IMR-90 (cell line): ENCODE measurements around the gene EXPH5. TPM values are rescaled to one million over a fixed set of nuclear protein-coding genes. Genes with fewer than 3 reads are reported as not detected.

Source experiments
- ATAC-seq: fragments of 200-7000 bp; cut with Tn5 transposase; 2 replicates; pipeline ENCODE4 v1.9.1; 2020; ENCODE audit warnings: low read depth, mild to moderate bottlenecking, moderate library complexity
- BruUV-seq: library from RNA; stranded (reverse); fragments of 400-500 nt; replicated peaks from 2 replicates; lab custom pipeline; 2021; lab: Mats Ljungman, UMichigan
- CTCF ChIA-PET: fragments of 300-600 bp; formaldehyde crosslinking; extraction: SDS; loops from one replicate; lab custom pipeline; 2021; ENCODE audit warnings: antibody characterized with exemption; lab: Yijun Ruan, JAX
- POLR2A ChIA-PET: fragments of 300-600 bp; sonication (Branson Sonifier 250); formaldehyde crosslinking; loops from one replicate; lab custom pipeline; 2022; ENCODE audit warnings: antibody characterized with exemption; ENCODE audit not compliant: unreplicated experiment; lab: Charles Lee
- DNase-seq: peaks from one replicate; pipeline ENCODE4 v3.0.0; 2013
- H2AFZ ChIP-seq: replicated peaks from 2 replicates; pipeline ENCODE3; 2013; ENCODE audit warnings: low read length, mild to moderate bottlenecking; ENCODE audit not compliant: poor library complexity
- H2AK5ac ChIP-seq: 2 replicates; pipeline ENCODE4 v1.6.1; 2013; ENCODE audit warnings: low read depth, low read length, inconsistent platforms
- H2AK9ac ChIP-seq: replicated peaks from 2 replicates; pipeline ENCODE3; 2013; ENCODE audit warnings: mild to moderate bottlenecking, low read depth, low read length, moderate library complexity; ENCODE audit not compliant: poor library complexity
- H2BK120ac ChIP-seq: 2 replicates; pipeline ENCODE4 v1.6.1; 2013; ENCODE audit warnings: low read depth, low read length, inconsistent platforms
- H2BK15ac ChIP-seq: 3 replicates; pipeline ENCODE4 v1.6.1; 2013; ENCODE audit warnings: low read depth, low read length, inconsistent platforms
- H2BK20ac ChIP-seq: 2 replicates; pipeline ENCODE4 v1.6.1; 2013; ENCODE audit warnings: low read depth, mild to moderate bottlenecking, inconsistent platforms, low read length, moderate library complexity
- H2BK5ac ChIP-seq: 2 replicates; pipeline ENCODE4 v1.6.1; 2013; ENCODE audit warnings: mild to moderate bottlenecking, low read depth, low read length, inconsistent platforms; ENCODE audit not compliant: poor library complexity, severe bottlenecking
- H3K14ac ChIP-seq: replicated peaks from 2 replicates; pipeline ENCODE4 v1.6.1; 2013; ENCODE audit warnings: low read depth, low read length, inconsistent platforms
- H3K18ac ChIP-seq: 2 replicates; pipeline ENCODE4 v1.6.1; 2013; ENCODE audit warnings: low read depth, low read length, control low read depth
- H3K23ac ChIP-seq: 2 replicates; pipeline ENCODE4 v1.6.1; 2013; ENCODE audit warnings: low read depth, low read length, inconsistent platforms
- H3K27ac ChIP-seq: 2 replicates; pipeline ENCODE4 v1.5.1; 2013; ENCODE audit warnings: mild to moderate bottlenecking, control low read depth, low read length; ENCODE audit not compliant: insufficient read depth
- H3K27me3 ChIP-seq: 2 replicates; pipeline ENCODE4 v1.6.1; 2013; ENCODE audit warnings: low read length; ENCODE audit not compliant: control insufficient read depth, insufficient read depth
- H3K36me3 ChIP-seq: 2 replicates; pipeline ENCODE4 v1.6.1; 2013; ENCODE audit warnings: low read length, mixed read lengths; ENCODE audit not compliant: control insufficient read depth, insufficient read depth
- H3K4ac ChIP-seq: 2 replicates; pipeline ENCODE4 v1.6.1; 2013; ENCODE audit warnings: low read depth, low read length, inconsistent platforms
- H3K4me1 ChIP-seq: 2 replicates; pipeline ENCODE4 v1.6.1; 2013; ENCODE audit warnings: low read length, mixed read lengths; ENCODE audit not compliant: control insufficient read depth, insufficient read depth
- H3K4me2 ChIP-seq: 2 replicates; pipeline ENCODE4 v1.6.1; 2013; ENCODE audit warnings: low read depth, mild to moderate bottlenecking, control low read depth, low read length, moderate library complexity
- H3K4me3 ChIP-seq: 2 replicates; pipeline ENCODE4 v1.5.1; 2013; ENCODE audit warnings: low read depth, mild to moderate bottlenecking, control low read depth, low read length, moderate library complexity; ENCODE audit not compliant: insufficient read depth
- H3K56ac ChIP-seq: 2 replicates; pipeline ENCODE4 v1.6.1; 2013; ENCODE audit warnings: low read length, inconsistent platforms; ENCODE audit not compliant: insufficient read depth; ENCODE audit errors: extremely low read depth
- H3K79me1 ChIP-seq, 2 experiments: 2 replicates each; pipeline ENCODE4 v1.6.1; 2013; ENCODE audit warnings: low read length in 2 of 2, inconsistent platforms in 1 of 2, low read depth in 1 of 2
- H3K9ac ChIP-seq: 2 replicates; pipeline ENCODE4 v1.6.1; 2013; ENCODE audit warnings: low read depth, low read length, control low read depth
- H3K9me1 ChIP-seq: 2 replicates; pipeline ENCODE4 v1.6.1; 2013; ENCODE audit warnings: low read length, inconsistent platforms; ENCODE audit not compliant: insufficient read depth
- H3K9me3 ChIP-seq: 2 replicates; pipeline ENCODE4 v1.6.1; 2013; ENCODE audit warnings: low read length; ENCODE audit not compliant: control insufficient read depth, insufficient read depth
- H4K20me1 ChIP-seq: 2 replicates; pipeline ENCODE4 v1.6.1; 2013; ENCODE audit warnings: low read length, inconsistent platforms; ENCODE audit not compliant: insufficient read depth
- H4K5ac ChIP-seq: 2 replicates; pipeline ENCODE4 v1.6.1; 2013; ENCODE audit warnings: mild to moderate bottlenecking, low read depth, low read length, control low read depth
- H4K8ac ChIP-seq, 2 experiments: 2 replicates each; pipeline ENCODE4 v1.6.1; 2013; ENCODE audit warnings: low read depth in 2 of 2, low read length in 2 of 2, control low read depth in 1 of 2, inconsistent platforms in 1 of 2
- H4K91ac ChIP-seq: 2 replicates; pipeline ENCODE4 v1.6.1; 2013; ENCODE audit warnings: low read depth, low read length, inconsistent platforms; ENCODE audit not compliant: insufficient read depth
- FOS ChIP-seq: fragments of 150-350 bp; IDR thresholded peaks from 2 replicates; pipeline ENCODE4 v1.6.1; 2016; ENCODE audit warnings: low read depth, low read length
- MAFK ChIP-seq: IDR thresholded peaks from 2 replicates; pipeline ENCODE4 v1.6.1; 2012; ENCODE audit warnings: low read depth, low read length, improper control_type of control experiment
- MAZ ChIP-seq: IDR thresholded peaks from 2 replicates; pipeline ENCODE4 v1.6.1; 2012; ENCODE audit warnings: low read depth, mild to moderate bottlenecking, low read length, improper control_type of control experiment, moderate library complexity, borderline replicate concordance
- MXI1 ChIP-seq: IDR thresholded peaks from 2 replicates; pipeline ENCODE4 v1.6.1; 2012; ENCODE audit warnings: low read depth, mild to moderate bottlenecking, low read length, moderate library complexity, borderline replicate concordance
- NFE2L2 ChIP-seq: fragments of 150-350 bp; IDR thresholded peaks from 2 replicates; pipeline ENCODE4 v1.6.1; 2016; ENCODE audit warnings: low read depth, mild to moderate bottlenecking, low read length
- POLR2A ChIP-seq: IDR thresholded peaks from 2 replicates; pipeline ENCODE4 v1.6.1; 2012; ENCODE audit warnings: mild to moderate bottlenecking, low read depth, low read length
- RAD21 ChIP-seq: IDR thresholded peaks from 2 replicates; pipeline ENCODE4 v1.6.1; 2012; ENCODE audit warnings: low read length, improper control_type of control experiment
- RCOR1 ChIP-seq: IDR thresholded peaks from 2 replicates; pipeline ENCODE4 v1.6.1; 2012; ENCODE audit warnings: mild to moderate bottlenecking, low read length, improper control_type of control experiment; ENCODE audit not compliant: insufficient replicate concordance
- RFX5 ChIP-seq: IDR thresholded peaks from 2 replicates; pipeline ENCODE4 v1.8.0; 2012; ENCODE audit warnings: low read depth, mild to moderate bottlenecking, low read length, moderate library complexity
- SMC3 ChIP-seq: fragments of 150-350 bp; IDR thresholded peaks from 2 replicates; pipeline ENCODE4 v1.6.1; 2016; ENCODE audit warnings: low read depth, mild to moderate bottlenecking, antibody characterized with exemption, low read length, moderate library complexity
- WGBS, 2 experiments: methylation state at CpG; one replicate each; pipeline versions ENCODE4 v1.1.5 to v1.1.7; 2013; ENCODE audit warnings: missing lambda C conversion rate in 2 of 2; ENCODE audit not compliant: insufficient read length in 1 of 2; ENCODE audit errors: extremely low coverage in 2 of 2; 5-methylcytosine and 5-hydroxymethylcytosine counted together
- dilution Hi-C: fragments of 300-500 bp; cut with HindIII; formaldehyde crosslinking; loops from one replicate; pipeline ENCODE4 v1.14.3; 2018; ENCODE audit warnings: low sequenced_read_pairs; ENCODE audit not compliant: unreplicated experiment
- in situ Hi-C: fragments of 300-500 bp; cut with MboI; formaldehyde crosslinking; loops from 3 replicates; pipeline ENCODE4 v1.14.3; 2019; ENCODE audit warnings: low sequenced_read_pairs, inconsistent platforms, mixed read lengths
- intact Hi-C: fragments of 100-400 bp; cut with micrococcal nuclease; formaldehyde crosslinking; loops from 2 replicates; pipeline ENCODE4 v1.10.0; 2022
- polyA plus RNA-seq, 3 experiments: library from polyadenylated mRNA; depleted of rRNA; stranded (reverse); fragments of >200 nt; gene quantifications; 2 replicates each; pipeline ENCODE4 v1.2.3, GENCODE V29; 2012; ENCODE audit warnings: low replicate concordance in 1 of 3
- total RNA-seq: library from RNA; depleted of rRNA; stranded (reverse); fragments of >200 nt; gene quantifications from 2 replicates; pipeline ENCODE4 v1.2.3, GENCODE V29; 2012
- TF ChIP-seq, protein P1 (sequence below): fragments of 150-350 bp; IDR thresholded peaks from 2 replicates; pipeline ENCODE4 v1.6.1; 2017; ENCODE audit warnings: mild to moderate bottlenecking, antibody characterized with exemption, low read length, low read depth
- TF ChIP-seq, protein P2 (sequence below): conservative IDR thresholded peaks from 2 replicates; pipeline ENCODE4 v1.5.1; 2012; ENCODE audit warnings: mild to moderate bottlenecking, low read depth, low read length, improper control_type of control experiment

Gene EXPH5
- total and polyA plus RNA-seq, 2 of the 4 experiments (the other 2 are of a cell fraction): 0.05 to 0.72 TPM

DNA sequence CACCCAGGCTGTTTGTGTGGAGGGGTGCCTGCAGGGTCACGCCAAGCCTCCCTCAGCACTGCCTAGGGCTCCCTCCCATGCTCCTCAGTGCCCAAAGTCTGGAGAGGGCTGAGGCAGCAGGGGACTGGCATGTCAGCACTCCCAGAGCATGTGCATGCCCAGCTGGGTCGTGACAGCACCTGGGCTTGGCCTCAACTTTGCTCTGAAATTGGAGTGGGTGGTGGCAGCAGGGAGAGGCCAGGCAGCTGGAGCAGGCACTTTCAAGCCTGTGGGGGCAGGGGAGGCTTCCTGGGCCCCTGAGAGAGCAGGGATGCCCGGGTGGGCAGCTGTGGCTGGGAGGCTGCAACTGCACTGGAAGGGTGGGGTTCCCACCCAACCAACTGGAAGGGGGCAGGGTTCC is 35.7 kb upstream of the EXPH5 start:
- in situ Hi-C loops (no loop called here), dilution Hi-C loops (no loop called here), intact Hi-C loops (no loop called here)
- TF ChIP-seq MXI1 (no peak), POLR2A (no peak), NFE2L2 (no peak), RAD21 (no peak), RCOR1 (no peak), FOS (no peak), SMC3 (no peak), MAFK (no peak), RFX5 (no peak), MAZ (no peak)
- TF ChIP-seq, protein P1, sequence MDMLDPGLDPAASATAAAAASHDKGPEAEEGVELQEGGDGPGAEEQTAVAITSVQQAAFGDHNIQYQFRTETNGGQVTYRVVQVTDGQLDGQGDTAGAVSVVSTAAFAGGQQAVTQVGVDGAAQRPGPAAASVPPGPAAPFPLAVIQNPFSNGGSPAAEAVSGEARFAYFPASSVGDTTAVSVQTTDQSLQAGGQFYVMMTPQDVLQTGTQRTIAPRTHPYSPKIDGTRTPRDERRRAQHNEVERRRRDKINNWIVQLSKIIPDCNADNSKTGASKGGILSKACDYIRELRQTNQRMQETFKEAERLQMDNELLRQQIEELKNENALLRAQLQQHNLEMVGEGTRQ: no peak
- TF ChIP-seq, protein P2, sequence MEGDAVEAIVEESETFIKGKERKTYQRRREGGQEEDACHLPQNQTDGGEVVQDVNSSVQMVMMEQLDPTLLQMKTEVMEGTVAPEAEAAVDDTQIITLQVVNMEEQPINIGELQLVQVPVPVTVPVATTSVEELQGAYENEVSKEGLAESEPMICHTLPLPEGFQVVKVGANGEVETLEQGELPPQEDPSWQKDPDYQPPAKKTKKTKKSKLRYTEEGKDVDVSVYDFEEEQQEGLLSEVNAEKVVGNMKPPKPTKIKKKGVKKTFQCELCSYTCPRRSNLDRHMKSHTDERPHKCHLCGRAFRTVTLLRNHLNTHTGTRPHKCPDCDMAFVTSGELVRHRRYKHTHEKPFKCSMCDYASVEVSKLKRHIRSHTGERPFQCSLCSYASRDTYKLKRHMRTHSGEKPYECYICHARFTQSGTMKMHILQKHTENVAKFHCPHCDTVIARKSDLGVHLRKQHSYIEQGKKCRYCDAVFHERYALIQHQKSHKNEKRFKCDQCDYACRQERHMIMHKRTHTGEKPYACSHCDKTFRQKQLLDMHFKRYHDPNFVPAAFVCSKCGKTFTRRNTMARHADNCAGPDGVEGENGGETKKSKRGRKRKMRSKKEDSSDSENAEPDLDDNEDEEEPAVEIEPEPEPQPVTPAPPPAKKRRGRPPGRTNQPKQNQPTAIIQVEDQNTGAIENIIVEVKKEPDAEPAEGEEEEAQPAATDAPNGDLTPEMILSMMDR: no peak
- 20% methylated on average over 1 of the region's 3 CpGs; no CpG with 5 or more reads in 1 of the 2 experiments for WGBS, 2 experiments
- H3K9me1 ChIP-seq: no peaks in the 10 kb centered on the region
- ATAC-seq (no peak), DNase-seq (no peak)
- no peak overlapping the region for H3K4me2 ChIP-seq
- no peak overlapping the region for H3K23ac ChIP-seq
- no peaks in the 10 kb centered on the region for H3K36me3 ChIP-seq
- H2BK120ac ChIP-seq: no peak overlapping the region
- H4K20me1 ChIP-seq: no peaks in the 10 kb centered on the region
- H3K18ac ChIP-seq: no peak overlapping the region
- H3K27ac ChIP-seq: no peak overlapping the region
- no peaks in the 10 kb centered on the region for H3K4me1 ChIP-seq
- no peak overlapping the region for H3K56ac ChIP-seq
- CTCF ChIA-PET: no interaction called here
- H2AK9ac ChIP-seq: no peak overlapping the region
- no peak overlapping the region for H2BK20ac ChIP-seq
- H3K27me3 ChIP-seq: no peaks in the 10 kb centered on the region; the same call in 1 of the 2 replicates
- POLR2A ChIA-PET: no interaction called here
- no peak overlapping the region for H3K9ac ChIP-seq
- H3K4ac ChIP-seq: no peak overlapping the region
- H2BK5ac ChIP-seq: no peak overlapping the region
- H3K4me3 ChIP-seq: no peak overlapping the region
- H4K8ac ChIP-seq: no peak overlapping the region
- no peak overlapping the region for H2BK15ac ChIP-seq
- no peaks in the 10 kb centered on the region for H3K9me3 ChIP-seq
- H4K91ac ChIP-seq: no peak overlapping the region
- H3K79me1 ChIP-seq: no peaks in the 10 kb centered on the region
- H3K14ac ChIP-seq: no peak overlapping the region
- H2AK5ac ChIP-seq: no peak overlapping the region
- BruUV-seq: no TSS peak
- H4K5ac ChIP-seq: no peak overlapping the region
- no peak overlapping the region for H2AFZ ChIP-seq
